ENCODE measurements around the gene ZNF574. TPM values are rescaled to one million over a fixed set of nuclear protein-coding genes. Genes with fewer than 3 reads are reported as not detected.
A peak's percentile ranks its signal among the peaks of the same experiment; 100 is the strongest.

Gene ZNF574
- total and polyA plus RNA-seq, 7 experiments from 2014 or later = 11.2 to 32.8 (median 20.9) TPM

DNA sequence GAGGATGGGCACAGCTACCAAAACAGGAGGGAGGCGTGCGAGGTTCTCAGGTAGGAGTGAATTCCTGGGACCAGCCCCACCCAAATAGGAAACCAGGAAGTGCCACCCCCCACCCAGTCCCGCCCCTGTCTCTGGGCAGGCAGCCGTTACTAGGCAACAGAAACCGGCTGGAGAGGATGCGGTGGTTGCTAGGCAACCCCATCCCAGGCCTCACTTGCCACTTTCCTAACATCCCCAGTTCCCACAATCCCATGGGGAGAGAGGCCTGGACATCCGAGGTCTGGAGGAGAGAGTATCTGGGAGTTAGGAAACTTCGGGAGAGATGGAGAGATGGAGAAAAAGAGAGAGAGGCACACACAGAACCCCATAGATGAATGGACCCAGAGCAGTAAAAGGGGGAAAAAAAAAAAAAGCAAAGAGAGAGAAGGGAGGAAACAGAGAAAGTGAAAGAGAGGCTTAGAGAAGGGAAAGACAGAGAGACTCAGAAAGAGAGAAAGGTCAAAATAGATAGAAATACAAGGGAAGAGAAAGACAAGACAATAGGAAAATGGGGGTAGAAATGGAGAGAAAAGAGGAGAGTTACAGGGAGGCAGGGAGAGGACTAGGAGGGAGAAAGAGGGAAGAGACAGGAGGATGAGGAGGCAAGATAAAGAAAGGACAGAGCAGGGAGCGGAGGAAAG, 9.8 kb upstream of the ZNF574 start:
- POLR2A ChIA-PET = no interaction called here
- Mint-ChIP-seq H3K9me3 (no peaks in the 10 kb centered on the region), H3K27ac (no peak overlapping the region), H3K4me1 (peaks cover 0 to 7% (median 5%) of the 10 kb centered on the region in 7 donors), H3K27me3 (peaks cover 0 to 12% (median 7%) of the 10 kb centered on the region in 5 donors), H3K36me3 (no peaks in the 10 kb centered on the region), H3K4me3 (no peak overlapping the region)
- H3K36me3 ChIP-seq (ENCODE audit: control insufficient read depth in 2 of 3, insufficient read depth in 3 of 3, low read length in 3 of 3) = no peaks in the 10 kb centered on the region
- H3K4me1 ChIP-seq (ENCODE audit: control insufficient read depth in 2 of 2, insufficient read depth in 2 of 2, low read length in 2 of 2) = no peaks in the 10 kb centered on the region
- DNase-seq = no peak
- H3K27ac ChIP-seq (ENCODE audit: low read depth, low read length) = no peak overlapping the region
- intact Hi-C loops (cut with micrococcal nuclease) = no loop called here
- H3K9me3 ChIP-seq (ENCODE audit: control insufficient read depth in 2 of 3, low read length in 3 of 3) = no peaks in the 10 kb centered on the region
- CTCF ChIA-PET = no interaction called here
- peaks cover 0 to 2% of the 10 kb centered on the region in 2 donors for H3K27me3 ChIP-seq (ENCODE audit: control insufficient read depth in 2 of 2, insufficient read depth in 2 of 2, low read length in 2 of 2)
- no peak for ATAC-seq
- no peak overlapping the region for H3K4me3 ChIP-seq (ENCODE audit: low read length)

DNA sequence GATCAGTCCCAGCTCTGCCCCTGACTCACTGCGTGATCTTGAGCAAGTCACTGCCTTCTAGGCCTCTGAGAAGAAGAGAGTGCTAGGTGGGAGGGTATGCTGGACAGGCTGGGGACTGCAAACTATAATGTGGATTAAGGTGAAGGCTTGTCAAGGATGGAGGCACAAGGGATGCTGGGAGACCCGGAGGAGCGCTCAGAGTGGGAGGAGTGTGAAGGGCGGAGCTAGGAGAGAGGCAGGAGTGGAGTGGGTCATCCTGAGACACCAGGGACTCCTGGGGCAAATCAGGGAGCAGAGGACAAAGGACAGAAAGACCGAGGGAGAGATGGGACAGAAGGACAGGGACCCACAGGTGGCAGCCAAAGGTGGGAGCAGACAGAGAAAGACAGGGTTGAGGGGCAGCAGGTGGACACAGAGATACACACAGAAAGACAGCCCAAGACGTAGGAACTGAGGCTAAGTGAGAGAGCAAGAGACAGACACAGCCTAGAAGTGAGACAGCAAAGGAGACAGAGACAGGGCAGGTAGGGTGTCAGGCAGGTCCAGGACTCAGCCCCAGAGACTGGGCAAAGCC, 8.6 kb upstream of the ZNF574 start:
- Mint-ChIP-seq H3K27ac (no peak overlapping the region), H3K9me3 (no peaks in the 10 kb centered on the region), H3K36me3 (no peaks in the 10 kb centered on the region), H3K4me3 (no peak overlapping the region), H3K4me1 (peaks cover 0 to 7% (median 5%) of the 10 kb centered on the region in 7 donors), H3K27me3 (peaks cover 0 to 20% (median 7%) of the 10 kb centered on the region in 5 donors)
- DNase-seq (no peak), ATAC-seq (no peak)
- ChIA-PET CTCF (interaction anchor here (0.5 kb wide), 1 partner anchor 62 kb away, joined by 3 read pairs; no protein-coding TSS in a partner anchor), POLR2A (no interaction called here)
- H3K27ac ChIP-seq (ENCODE audit: low read depth, low read length) = no peak overlapping the region
- H3K4me1 ChIP-seq (ENCODE audit: control insufficient read depth in 2 of 2, insufficient read depth in 2 of 2, low read length in 2 of 2) = no peaks in the 10 kb centered on the region
- peaks cover 0 to 2% of the 10 kb centered on the region in 2 donors for H3K27me3 ChIP-seq (ENCODE audit: control insufficient read depth in 2 of 2, insufficient read depth in 2 of 2, low read length in 2 of 2)
- H3K9me3 ChIP-seq (ENCODE audit: control insufficient read depth in 2 of 3, low read length in 3 of 3) = no peaks in the 10 kb centered on the region
- H3K4me3 ChIP-seq (ENCODE audit: low read length) = no peak overlapping the region
- intact Hi-C loops (cut with micrococcal nuclease) = no loop called here
- no peaks in the 10 kb centered on the region for H3K36me3 ChIP-seq (ENCODE audit: control insufficient read depth in 2 of 3, insufficient read depth in 3 of 3, low read length in 3 of 3)

DNA sequence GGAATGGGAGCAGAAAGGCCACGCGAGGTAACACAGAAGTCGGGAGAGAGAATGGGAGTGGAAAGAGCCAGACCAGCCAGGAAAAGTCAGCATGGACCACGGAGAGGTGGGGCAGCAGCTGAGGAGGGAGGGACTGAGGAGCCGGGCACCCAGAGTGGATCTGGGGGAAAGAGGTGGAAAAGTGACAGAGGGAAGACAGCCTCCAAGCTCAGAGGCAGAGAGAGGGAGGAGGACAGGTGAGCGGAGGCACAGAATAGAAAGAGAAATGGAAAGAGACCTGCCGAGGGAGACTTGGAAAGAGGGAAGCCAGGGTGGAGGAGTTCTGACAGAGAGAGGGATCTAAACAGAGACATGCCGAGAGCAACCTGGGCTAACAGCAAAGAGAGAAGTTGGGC, 7.6 kb upstream of the ZNF574 start:
- intact Hi-C loops (cut with micrococcal nuclease) = no loop called here
- no peaks in the 10 kb centered on the region for H3K36me3 Mint-ChIP-seq
- no peak for DNase-seq

DNA sequence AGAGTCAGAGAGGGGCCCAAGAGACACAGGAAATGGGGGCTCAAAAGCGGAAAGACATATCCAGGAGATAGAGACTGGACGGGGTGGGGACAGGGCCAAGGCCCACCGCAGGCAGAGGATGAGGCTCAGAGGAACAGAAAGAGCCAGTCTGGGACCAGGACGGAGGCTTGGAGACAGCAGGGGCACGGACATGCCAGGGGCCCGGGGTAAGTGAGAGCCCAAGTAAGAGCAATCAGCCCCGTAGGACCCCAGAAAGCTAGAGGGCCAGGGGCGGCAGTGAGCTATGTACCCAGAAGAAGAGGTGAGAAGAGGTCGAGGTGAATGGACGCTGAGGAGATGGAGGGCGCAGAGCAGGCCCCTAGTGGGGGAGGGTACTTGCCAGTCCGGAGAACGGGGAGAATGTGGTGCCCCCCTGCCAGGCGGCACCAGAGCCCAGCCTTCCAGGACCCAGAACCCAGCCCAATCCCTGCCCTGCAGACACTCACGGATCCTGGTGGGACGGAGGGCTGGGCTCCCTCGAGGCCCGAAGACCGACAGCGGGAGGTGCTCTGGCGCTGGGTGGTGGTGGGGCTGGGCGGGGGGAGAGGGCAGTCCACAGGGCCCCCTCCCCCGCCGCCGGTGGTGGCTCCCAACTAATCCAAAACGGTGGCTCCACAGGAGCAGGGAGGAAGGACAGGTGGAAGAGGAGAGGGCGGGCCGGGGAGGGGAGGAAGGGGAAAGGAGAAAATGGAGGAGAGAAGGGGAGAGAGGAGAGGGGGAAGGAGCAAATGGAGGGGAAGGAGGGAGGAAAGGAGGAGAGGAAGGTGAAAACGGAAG, 7.0 kb upstream of the ZNF574 start:
- ATAC-seq = peak; percentile 18
- no peaks in the 10 kb centered on the region for H3K4me1 ChIP-seq (ENCODE audit: control insufficient read depth in 2 of 2, insufficient read depth in 2 of 2, low read length in 2 of 2)
- H3K9me3 ChIP-seq (ENCODE audit: control insufficient read depth in 2 of 3, low read length in 3 of 3) = no peaks in the 10 kb centered on the region
- no peak for DNase-seq
- no peaks in the 10 kb centered on the region for H3K36me3 ChIP-seq (ENCODE audit: control insufficient read depth in 2 of 3, insufficient read depth in 3 of 3, low read length in 3 of 3)
- no peak overlapping the region for H3K4me3 ChIP-seq (ENCODE audit: low read length)
- POLR2A ChIA-PET = no interaction called here
- H3K4me1 Mint-ChIP-seq = peaks cover 0 to 12% (median 6%) of the 10 kb centered on the region in 7 donors
- H3K36me3 Mint-ChIP-seq = no peaks in the 10 kb centered on the region
- H3K27ac Mint-ChIP-seq = no peak overlapping the region
- peaks cover 0 to 2% of the 10 kb centered on the region in 2 donors for H3K27me3 ChIP-seq (ENCODE audit: control insufficient read depth in 2 of 2, insufficient read depth in 2 of 2, low read length in 2 of 2)
- H3K27me3 Mint-ChIP-seq = peaks cover 0 to 20% (median 7%) of the 10 kb centered on the region in 5 donors
- H3K9me3 Mint-ChIP-seq = no peaks in the 10 kb centered on the region
- no peak overlapping the region for H3K27ac ChIP-seq (ENCODE audit: low read depth, low read length)
- CTCF ChIA-PET = no interaction called here
- no peak overlapping the region for H3K4me3 Mint-ChIP-seq
- intact Hi-C loops (cut with micrococcal nuclease) = no loop called here

More for the DNA sequence above, 7.6 kb upstream of the ZNF574 start:
- peaks cover 0 to 20% (median 7%) of the 10 kb centered on the region in 5 donors for H3K27me3 Mint-ChIP-seq
- Histone ChIP-seq H3K36me3 (ENCODE audit: control insufficient read depth in 2 of 3, insufficient read depth in 3 of 3, low read length in 3 of 3) (no peaks in the 10 kb centered on the region), H3K4me3 (ENCODE audit: low read length) (no peak overlapping the region), H3K27me3 (ENCODE audit: control insufficient read depth in 2 of 2, insufficient read depth in 2 of 2, low read length in 2 of 2) (peaks cover 0 to 2% of the 10 kb centered on the region in 2 donors), H3K4me1 (ENCODE audit: control insufficient read depth in 2 of 2, insufficient read depth in 2 of 2, low read length in 2 of 2) (no peaks in the 10 kb centered on the region), H3K9me3 (ENCODE audit: control insufficient read depth in 2 of 3, low read length in 3 of 3) (no peaks in the 10 kb centered on the region), H3K27ac (ENCODE audit: low read depth, low read length) (no peak overlapping the region)
- H3K4me3 Mint-ChIP-seq = no peak overlapping the region
- H3K27ac Mint-ChIP-seq = no peak overlapping the region
- CTCF ChIA-PET = no interaction called here
- H3K4me1 Mint-ChIP-seq = peaks cover 0 to 12% (median 6%) of the 10 kb centered on the region in 7 donors
- no peaks in the 10 kb centered on the region for H3K9me3 Mint-ChIP-seq
- POLR2A ChIA-PET = no interaction called here
- ATAC-seq = no peak

DNA sequence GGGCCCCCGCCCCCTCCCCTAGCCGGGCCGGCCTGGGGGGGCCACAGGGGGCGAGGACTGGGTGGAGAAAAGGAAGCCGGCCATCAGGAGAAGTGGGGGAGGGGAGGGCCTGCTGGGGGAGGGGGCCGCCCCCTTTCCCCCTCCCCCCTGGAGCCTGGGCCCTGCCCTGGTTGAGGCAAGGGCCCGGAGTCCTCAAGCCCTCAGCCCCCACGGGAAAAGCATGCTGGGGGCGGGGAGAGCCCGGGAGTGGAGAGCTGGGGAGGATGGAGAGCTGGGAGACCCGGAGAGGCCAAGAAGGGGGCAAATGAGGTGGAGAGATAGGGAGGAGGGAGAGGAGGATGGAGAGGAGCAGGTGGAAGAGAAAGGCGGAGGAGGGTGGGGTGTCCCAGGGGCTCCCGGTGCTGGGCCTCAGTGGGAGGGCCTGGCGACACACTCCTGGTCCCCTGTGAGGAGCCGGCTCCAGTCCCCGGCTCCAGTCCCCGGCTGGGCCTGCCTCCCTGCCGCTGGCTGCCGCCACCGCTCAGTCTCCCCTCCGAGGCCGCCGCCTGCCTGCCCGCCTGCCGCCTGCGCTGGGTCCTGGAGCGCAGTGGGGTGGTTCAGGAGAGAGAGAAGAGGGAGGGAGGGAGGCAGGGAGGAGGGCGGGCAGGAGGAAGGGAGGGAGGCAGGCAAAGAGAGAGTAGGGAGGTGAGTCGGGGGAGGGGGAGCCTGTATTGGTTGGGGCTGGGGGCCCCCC, 6.2 kb upstream of the ZNF574 start, which contains the start of gene GRIK5:
TSS of gene GRIK5 (minus strand) at position 588 of the 733 bp plus-strand sequence. CDS start 4,436 bp downstream, outside the sequence.
- DNase-seq (peak in 1 of 9 donors; percentile 18), ATAC-seq (peak; percentile 36)
- Histone ChIP-seq H3K36me3 (ENCODE audit: control insufficient read depth in 2 of 3, insufficient read depth in 3 of 3, low read length in 3 of 3) (no peaks in the 10 kb centered on the region), H3K9me3 (ENCODE audit: control insufficient read depth in 2 of 3, low read length in 3 of 3) (no peaks in the 10 kb centered on the region), H3K4me1 (ENCODE audit: control insufficient read depth in 2 of 2, insufficient read depth in 2 of 2, low read length in 2 of 2) (peaks cover 0 to 2% of the 10 kb centered on the region in 2 donors), H3K27me3 (ENCODE audit: control insufficient read depth in 2 of 2, insufficient read depth in 2 of 2, low read length in 2 of 2) (peaks cover 0 to 2% of the 10 kb centered on the region in 2 donors), H3K4me3 (ENCODE audit: low read length) (no peak within 1 kb of the TSS), H3K27ac (ENCODE audit: low read depth, low read length) (no peak within 1 kb of the TSS)
- H3K27ac Mint-ChIP-seq = peak within 1 kb of the TSS in 2 of 9 donors; percentile 45 to 65
- intact Hi-C loops (cut with micrococcal nuclease) = loop anchor here (10.0 kb wide), 1 partner anchor 185 kb away; the partner anchor contains the start of gene ARHGEF1 (in 2 of the 2)
- CTCF ChIA-PET = no interaction called here
- peaks cover 0 to 20% (median 4%) of the 10 kb centered on the region in 5 donors for H3K27me3 Mint-ChIP-seq
- POLR2A ChIA-PET = no interaction called here
- H3K9me3 Mint-ChIP-seq = no peaks in the 10 kb centered on the region
- H3K4me1 Mint-ChIP-seq = peaks cover 0 to 16% (median 9%) of the 10 kb centered on the region in 7 donors
- peak within 1 kb of the TSS in 5 of 10 donors; percentile 4 to 43 (median 13) for H3K4me3 Mint-ChIP-seq
- H3K36me3 Mint-ChIP-seq = no peaks in the 10 kb centered on the region

DNA sequence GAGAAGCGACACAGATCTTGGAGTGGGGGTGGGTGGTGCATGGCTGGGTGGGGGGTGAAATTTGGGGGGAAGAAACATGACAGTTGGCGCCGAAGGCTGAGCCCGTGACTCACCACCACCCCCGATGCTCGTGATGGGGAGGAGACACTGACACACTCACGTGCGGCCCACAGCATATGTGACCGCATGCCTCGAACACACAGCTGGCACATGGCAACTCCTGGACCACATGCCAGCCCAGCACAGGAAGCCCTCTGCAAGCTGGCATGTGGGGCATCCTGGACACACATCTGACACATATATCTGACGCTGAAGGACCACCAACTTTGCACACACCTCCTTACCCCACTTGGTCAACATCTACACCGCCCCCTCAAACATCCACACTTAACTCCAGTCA, 4.7 kb upstream of the ZNF574 start:
- peaks cover 7 to 29% (median 18%) of the 10 kb centered on the region in 7 donors for H3K4me1 Mint-ChIP-seq
- Histone ChIP-seq H3K9me3 (ENCODE audit: control insufficient read depth in 2 of 3, low read length in 3 of 3) (no peaks in the 10 kb centered on the region), H3K36me3 (ENCODE audit: control insufficient read depth in 2 of 3, insufficient read depth in 3 of 3, low read length in 3 of 3) (no peaks in the 10 kb centered on the region), H3K4me1 (ENCODE audit: control insufficient read depth in 2 of 2, insufficient read depth in 2 of 2, low read length in 2 of 2) (peaks cover 6 to 8% of the 10 kb centered on the region in 2 donors), H3K27me3 (ENCODE audit: control insufficient read depth in 2 of 2, insufficient read depth in 2 of 2, low read length in 2 of 2) (peaks cover 0 to 2% of the 10 kb centered on the region in 2 donors), H3K27ac (ENCODE audit: low read depth, low read length) (no peak overlapping the region), H3K4me3 (ENCODE audit: low read length) (no peak overlapping the region)
- POLR2A ChIA-PET = no interaction called here
- peak overlapping the region in 1 of 9 donors; percentile 11 for H3K27ac Mint-ChIP-seq
- intact Hi-C loops (cut with micrococcal nuclease) = loop anchor here (10.0 kb wide), 1 partner anchor 186 kb away; the partner anchor contains the start of gene ARHGEF1 (in 2 of the 2)
- no peak overlapping the region for H3K4me3 Mint-ChIP-seq
- CTCF ChIA-PET = interaction anchor here (0.5 kb wide), 1 partner anchor 26 kb away, joined by 3 read pairs; no protein-coding TSS in a partner anchor
- ATAC-seq = no peak
- H3K36me3 Mint-ChIP-seq = peaks cover 0 to 4% (median 0%) of the 10 kb centered on the region in 5 donors
- H3K9me3 Mint-ChIP-seq = no peaks in the 10 kb centered on the region
- no peak for DNase-seq
- peaks cover 0 to 22% (median 4%) of the 10 kb centered on the region in 5 donors for H3K27me3 Mint-ChIP-seq

Data from naive thymus-derived CD4-positive, alpha-beta T cell (primary cell).